Naive thymus-derived CD4-positive, alpha-beta T cell (primary cell): ENCODE results near the gene CASQ1. TPM values are rescaled to one million over a fixed set of nuclear protein-coding genes. Genes with fewer than 3 reads are reported as not detected.
A peak's percentile ranks its signal among the peaks of the same experiment; 100 is the strongest.

Experiments
- ATAC-seq: fragments of 150-1000 bp; cut with Tn5 transposase; 2 replicates; pipeline ENCODE4 v1.10.0; 2021; ENCODE audit warnings: mild to moderate bottlenecking, moderate library complexity
- CTCF ChIA-PET: fragments of 350-600 bp; sonication (Branson Sonifier 250); formaldehyde crosslinking; loops from one replicate; lab custom pipeline; 2021; ENCODE audit warnings: antibody characterized with exemption; lab: Charles Lee
- POLR2A ChIA-PET: fragments of 350-600 bp; sonication (Branson Sonifier 250); formaldehyde crosslinking; loops from one replicate; lab custom pipeline; 2021; ENCODE audit warnings: antibody characterized with exemption, inconsistent platforms; lab: Charles Lee
- DNase-seq, 9 donors: peaks; one replicate each; pipeline versions ENCODE4 v3.0.0 to v3.0.0-alpha.2; 2020 to 2022; ENCODE audit warnings: mixed read lengths in 1 of 9
- H3K27ac ChIP-seq: one replicate; pipeline ENCODE4 v1.7.0; 2013; ENCODE audit warnings: mild to moderate bottlenecking, low read depth, low read length, moderate library complexity
- H3K27me3 ChIP-seq, 2 donors: one replicate each; pipeline ENCODE4 v1.7.0; 2013; ENCODE audit warnings: low read length in 2 of 2, mild to moderate bottlenecking in 2 of 2, moderate library complexity in 2 of 2; ENCODE audit not compliant: control insufficient read depth in 2 of 2, insufficient read depth in 2 of 2
- H3K36me3 ChIP-seq, 3 experiments: 1 replicate in 2 of 3; 2 replicates in 1 of 3; pipeline ENCODE4 v1.7.0; 2013; ENCODE audit warnings: low read length in 3 of 3, mild to moderate bottlenecking in 3 of 3, moderate library complexity in 1 of 3; ENCODE audit not compliant: insufficient read depth in 3 of 3, control insufficient read depth in 2 of 3
- H3K4me1 ChIP-seq, 2 donors: one replicate each; pipeline ENCODE4 v1.7.0; 2013; ENCODE audit warnings: low read length in 2 of 2, mild to moderate bottlenecking in 2 of 2, moderate library complexity in 1 of 2; ENCODE audit not compliant: control insufficient read depth in 2 of 2, insufficient read depth in 2 of 2
- H3K4me3 ChIP-seq: 2 replicates; pipeline ENCODE4 v1.7.0; 2013; ENCODE audit warnings: mild to moderate bottlenecking, low read length
- H3K9me3 ChIP-seq, 3 experiments: 1 replicate in 2 of 3; 2 replicates in 1 of 3; pipeline ENCODE4 v1.7.0; 2013; ENCODE audit warnings: low read length in 3 of 3; ENCODE audit not compliant: control insufficient read depth in 2 of 3
- H3K27ac Mint-ChIP-seq, 9 donors: one replicate each; pipeline ENCODE4 v1.8.0; 2020 to 2022; ENCODE audit warnings: mixed read lengths in 9 of 9, mild to moderate bottlenecking in 8 of 9, moderate library complexity in 5 of 9, inconsistent platforms in 2 of 9
- H3K27me3 Mint-ChIP-seq, 5 donors: one replicate each; pipeline ENCODE4 v1.8.0; 2021 to 2022; ENCODE audit warnings: mixed read lengths in 5 of 5, mild to moderate bottlenecking in 1 of 5
- H3K36me3 Mint-ChIP-seq, 5 donors: one replicate each; pipeline ENCODE4 v1.8.0; 2020 to 2022; ENCODE audit warnings: mixed read lengths in 5 of 5, mild to moderate bottlenecking in 3 of 5, inconsistent platforms in 1 of 5
- H3K4me1 Mint-ChIP-seq, 7 donors: one replicate each; pipeline ENCODE4 v1.8.0; 2020 to 2022; ENCODE audit warnings: mixed read lengths in 7 of 7, mild to moderate bottlenecking in 3 of 7, inconsistent platforms in 1 of 7
- H3K4me3 Mint-ChIP-seq, 10 donors: one replicate each; pipeline ENCODE4 v1.8.0; 2020 to 2022; ENCODE audit warnings: mild to moderate bottlenecking in 10 of 10, mixed read lengths in 10 of 10, moderate library complexity in 6 of 10, inconsistent platforms in 2 of 10
- H3K9me3 Mint-ChIP-seq, 11 donors: one replicate each; pipeline ENCODE4 v1.8.0; 2020 to 2022; ENCODE audit warnings: mixed read lengths in 11 of 11, mild to moderate bottlenecking in 4 of 11, inconsistent platforms in 1 of 11, moderate library complexity in 1 of 11
- intact Hi-C, 2 donors: fragments of 100-400 bp; cut with micrococcal nuclease; formaldehyde crosslinking; loops; one replicate each; pipeline ENCODE4 v1.15.1; 2023
- polyA plus RNA-seq, 2 donors: library from polyadenylated mRNA; unstranded; fragments of 300-500 nt; fragmentation: Illumina TruSeq; gene quantifications; one replicate each; pipeline ENCODE4 v1.2.3, GENCODE V29; 2021
- total RNA-seq, 6 experiments: library from RNA in 5 of 6; stranded (reverse) in 5 of 6; gene quantifications; 1 replicate in 5 of 6; 2 replicates in 1 of 6; pipeline ENCODE4 v1.2.3 and lab custom pipeline; 2021 to 2026

Gene CASQ1
- total and polyA plus RNA-seq, 7 experiments from 2014 or later, result 1.1 TPM; not detected in 6

DNA sequence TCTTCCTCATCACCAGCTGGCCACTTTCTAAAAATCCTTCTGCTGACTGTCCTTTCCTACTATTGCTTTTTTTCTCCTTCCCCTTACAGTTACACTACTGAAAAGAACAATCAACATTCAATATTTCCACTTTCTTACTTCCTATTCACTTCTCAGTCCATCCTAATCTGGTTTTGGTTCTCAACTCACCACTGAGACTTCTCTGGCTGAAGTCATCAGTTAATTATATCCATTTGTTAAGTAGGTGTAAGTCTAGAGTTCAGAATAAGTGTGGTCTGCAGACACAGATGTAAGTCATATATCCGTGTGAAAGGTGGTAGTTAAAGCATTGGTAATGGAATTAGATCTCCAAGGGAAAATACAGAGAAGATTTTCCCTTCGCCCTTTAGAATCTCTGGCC is 36.2 kb downstream of the CASQ1 start:
- no peak for ATAC-seq
- Mint-ChIP-seq H3K4me3 (no peak overlapping the region), H3K36me3 (peaks cover 0 to 62% (median 26%) of the 10 kb centered on the region in 5 donors), H3K9me3 (no peaks in the 10 kb centered on the region), H3K27me3 (no peaks in the 10 kb centered on the region), H3K4me1 (no peaks in the 10 kb centered on the region), H3K27ac (no peak overlapping the region)
- Histone ChIP-seq H3K9me3 (no peaks in the 10 kb centered on the region), H3K27ac (no peak overlapping the region), H3K4me1 (no peaks in the 10 kb centered on the region), H3K36me3 (peaks cover 33 to 96% (median 46%) of the 10 kb centered on the region in 3 experiments), H3K27me3 (no peaks in the 10 kb centered on the region), H3K4me3 (no peak overlapping the region)
- intact Hi-C loops, result no loop called here
- no peak for DNase-seq
- POLR2A ChIA-PET, result no interaction called here
- CTCF ChIA-PET, result no interaction called here

DNA sequence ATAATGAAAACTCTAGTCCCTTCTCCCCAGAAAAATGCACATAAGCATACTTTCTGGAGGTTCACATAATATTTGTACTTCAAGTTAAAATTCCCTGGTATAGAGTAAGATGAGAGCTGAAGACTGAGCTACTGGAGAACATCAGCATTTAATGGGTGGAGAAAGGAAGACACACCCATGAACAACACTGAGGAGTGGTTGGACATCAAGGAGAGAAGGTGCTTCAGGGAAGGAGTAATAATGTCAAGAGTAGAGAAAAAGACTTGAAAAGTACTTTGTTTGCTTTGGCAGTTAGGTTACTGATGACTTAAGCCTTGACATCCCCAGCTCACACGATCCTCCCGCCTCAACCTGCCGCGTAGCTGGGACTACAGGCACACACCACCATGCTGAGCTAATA is 36.7 kb downstream of the CASQ1 start:
- Histone ChIP-seq H3K4me1 (no peaks in the 10 kb centered on the region), H3K4me3 (no peak overlapping the region), H3K27me3 (no peaks in the 10 kb centered on the region), H3K9me3 (no peaks in the 10 kb centered on the region), H3K27ac (no peak overlapping the region), H3K36me3 (peaks cover 33 to 96% (median 42%) of the 10 kb centered on the region in 3 experiments)
- H3K27me3 Mint-ChIP-seq, result no peaks in the 10 kb centered on the region
- ChIA-PET POLR2A (no interaction called here), CTCF (no interaction called here)
- DNase-seq (no peak), ATAC-seq (no peak)
- H3K4me1 Mint-ChIP-seq, result no peaks in the 10 kb centered on the region
- no peak overlapping the region for H3K4me3 Mint-ChIP-seq
- peaks cover 0 to 60% (median 26%) of the 10 kb centered on the region in 5 donors for H3K36me3 Mint-ChIP-seq
- intact Hi-C loops, result no loop called here
- peak overlapping the region in 1 of 9 donors; percentile 12 for H3K27ac Mint-ChIP-seq
- no peaks in the 10 kb centered on the region for H3K9me3 Mint-ChIP-seq

- no peaks in the 10 kb centered on the region for H3K9me3 ChIP-seq
- no peaks in the 10 kb centered on the region for H3K4me1 ChIP-seq
- H3K27me3 Mint-ChIP-seq, result no peaks in the 10 kb centered on the region
- no peaks in the 10 kb centered on the region for H3K27me3 ChIP-seq
- H3K4me1 Mint-ChIP-seq, result no peaks in the 10 kb centered on the region
- H3K4me3 ChIP-seq, result no peak overlapping the region
- H3K36me3 ChIP-seq, result peaks cover 31 to 94% (median 37%) of the 10 kb centered on the region in 3 experiments
- ChIA-PET POLR2A (no interaction called here), CTCF (no interaction called here)
- ATAC-seq (no peak), DNase-seq (no peak)
- H3K27ac ChIP-seq, result no peak overlapping the region
- intact Hi-C loops, result no loop called here
- peaks cover 0 to 54% (median 26%) of the 10 kb centered on the region in 5 donors for H3K36me3 Mint-ChIP-seq
- no peak overlapping the region for H3K4me3 Mint-ChIP-seq
- H3K27ac Mint-ChIP-seq, result peak overlapping the region in 1 of 9 donors; percentile 12
- H3K9me3 Mint-ChIP-seq, result no peaks in the 10 kb centered on the region
These were observed 37.2 kb downstream of the CASQ1 start for GRCh38 chr1:160227561-160227960.

GRCh38 chr1:160228431-160228830 is 38.1 kb downstream of the CASQ1 start:
- Histone ChIP-seq H3K4me1 (no peaks in the 10 kb centered on the region), H3K27ac (no peak overlapping the region), H3K27me3 (no peaks in the 10 kb centered on the region), H3K9me3 (no peaks in the 10 kb centered on the region), H3K4me3 (no peak overlapping the region), H3K36me3 (peaks cover 26 to 92% (median 30%) of the 10 kb centered on the region in 3 experiments)
- intact Hi-C loops, result no loop called here
- peaks cover 0 to 5% (median 1%) of the 10 kb centered on the region in 7 donors for H3K4me1 Mint-ChIP-seq
- H3K27me3 Mint-ChIP-seq, result no peaks in the 10 kb centered on the region
- H3K36me3 Mint-ChIP-seq, result peaks cover 0 to 47% (median 26%) of the 10 kb centered on the region in 5 donors
- POLR2A ChIA-PET, result interaction anchor here (0.6 kb wide), 1 partner anchor 445 kb away, joined by 4 read pairs; no protein-coding TSS in a partner anchor
- CTCF ChIA-PET, result interaction anchor here (0.6 to 0.7 kb wide), 3 partner anchors 35 to 150 kb away, joined by 3 to 4 read pairs (median 3); no protein-coding TSS in a partner anchor
- no peaks in the 10 kb centered on the region for H3K9me3 Mint-ChIP-seq
- no peak for ATAC-seq
- no peak for DNase-seq
- H3K27ac Mint-ChIP-seq, result peak overlapping the region in 2 of 9 donors; percentile 8 to 45
- H3K4me3 Mint-ChIP-seq, result no peak overlapping the region

DNA sequence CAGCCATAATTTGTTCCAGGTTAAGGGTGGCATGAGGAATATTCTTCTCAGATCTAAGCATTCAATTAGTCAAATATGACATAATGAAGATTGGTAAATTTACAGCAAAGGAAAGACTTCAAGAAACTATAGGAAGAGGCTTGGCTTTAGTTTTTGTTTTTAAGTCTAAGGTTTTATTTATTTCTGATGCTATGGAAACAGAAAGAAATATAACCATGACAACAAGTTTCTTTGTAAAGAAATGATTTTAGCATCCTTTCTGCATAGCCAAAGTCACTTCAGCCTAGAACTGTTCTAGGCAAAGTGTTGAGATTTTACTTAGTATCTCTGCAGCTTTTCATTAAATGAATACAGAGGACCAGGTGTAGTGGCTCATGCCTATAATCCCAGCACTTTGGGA is 42.5 kb downstream of the CASQ1 start:
- POLR2A ChIA-PET, result interaction anchor here (0.6 kb wide), 2 partner anchors 9 kb away, joined by 3 read pairs; no protein-coding TSS in a partner anchor
- no peak overlapping the region for H3K27ac ChIP-seq
- no peaks in the 10 kb centered on the region for H3K27me3 Mint-ChIP-seq
- no peak overlapping the region for H3K4me3 Mint-ChIP-seq
- CTCF ChIA-PET, result interaction anchor here (0.6 to 1.1 kb wide), 3 partner anchors 19 to 58 kb away, joined by 3 read pairs; no protein-coding TSS in a partner anchor
- peaks cover 5 to 19% (median 10%) of the 10 kb centered on the region in 7 donors for H3K4me1 Mint-ChIP-seq
- DNase-seq (no peak), ATAC-seq (no peak)
- H3K4me3 ChIP-seq, result no peak overlapping the region
- no peaks in the 10 kb centered on the region for H3K27me3 ChIP-seq
- peaks cover 23 to 82% (median 25%) of the 10 kb centered on the region in 3 experiments for H3K36me3 ChIP-seq
- H3K36me3 Mint-ChIP-seq, result peaks cover 0 to 46% (median 35%) of the 10 kb centered on the region in 5 donors
- no peaks in the 10 kb centered on the region for H3K9me3 Mint-ChIP-seq
- peak overlapping the region in 4 of 9 donors; percentile 9 to 53 (median 45) for H3K27ac Mint-ChIP-seq
- no peaks in the 10 kb centered on the region for H3K9me3 ChIP-seq
- H3K4me1 ChIP-seq, result no peaks in the 10 kb centered on the region
- intact Hi-C loops, result loop anchor here in 1 of 2 donors (5.0 kb wide), 1 partner anchor 41 kb away; the partner anchor contains the start of gene CASQ1

DNA sequence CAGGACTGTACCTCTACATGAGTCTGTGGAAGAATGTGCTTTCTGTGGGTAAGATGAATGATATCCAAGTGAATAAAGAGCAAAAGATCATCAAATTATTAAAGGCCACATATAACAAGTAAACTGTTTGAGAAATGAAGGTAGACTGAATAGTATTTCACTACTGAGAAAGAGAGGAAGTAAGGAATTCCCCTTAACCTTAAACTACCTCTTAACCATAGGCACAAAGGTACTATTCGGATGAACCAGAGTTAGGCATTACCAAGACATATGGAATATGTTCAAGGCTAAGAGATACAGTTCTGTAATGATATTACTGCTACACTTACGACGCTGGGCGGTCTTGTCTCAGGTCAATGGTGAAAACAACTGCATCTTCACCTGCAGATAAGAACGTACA is 46.4 kb downstream of the CASQ1 start:
- Histone ChIP-seq H3K36me3 (peaks cover 18 to 78% (median 28%) of the 10 kb centered on the region in 3 experiments), H3K4me3 (no peak overlapping the region), H3K27me3 (no peaks in the 10 kb centered on the region), H3K4me1 (no peaks in the 10 kb centered on the region), H3K9me3 (no peaks in the 10 kb centered on the region), H3K27ac (no peak overlapping the region)
- ChIA-PET POLR2A (no interaction called here), CTCF (interaction anchor here (1.2 to 1.3 kb wide), 2 partner anchors 17 to 54 kb away, joined by 4 read pairs; no protein-coding TSS in a partner anchor)
- DNase-seq, result no peak
- peaks cover 9 to 30% (median 12%) of the 10 kb centered on the region in 7 donors for H3K4me1 Mint-ChIP-seq
- peaks cover 19 to 47% (median 44%) of the 10 kb centered on the region in 5 donors for H3K36me3 Mint-ChIP-seq
- no peaks in the 10 kb centered on the region for H3K27me3 Mint-ChIP-seq
- no peak for ATAC-seq
- no peak overlapping the region for H3K4me3 Mint-ChIP-seq
- peak overlapping the region in 2 of 9 donors; percentile 29 to 49 for H3K27ac Mint-ChIP-seq
- intact Hi-C loops, result no loop called here
- H3K9me3 Mint-ChIP-seq, result no peaks in the 10 kb centered on the region
